SK-N-SH (cell line): Measurements from ENCODE around the gene TEK.

Source experiments
- CTCF ChIP-seq: fragments of 200-600 bp; sonication (generic); IDR thresholded peaks from 2 replicates; pipeline ENCODE4 v1.6.1; 2017; ENCODE audit warnings: antibody characterized with exemption, mild to moderate bottlenecking, moderate library complexity
- EP300 ChIP-seq, 2 experiments: IDR thresholded peaks; 2 replicates each; pipeline versions ENCODE4 v1.4.0 to v1.6.1; 2012; ENCODE audit warnings: borderline replicate concordance in 1 of 2, low read depth in 1 of 2, low read length in 1 of 2
- EZH2phosphoT487 ChIP-seq: fragments of 200-600 bp; sonication (generic); IDR thresholded peaks from 2 replicates; pipeline ENCODE4 v1.6.1; 2017; ENCODE audit warnings: low read depth, mixed run types, mild to moderate bottlenecking, antibody characterized with exemption, moderate library complexity, borderline replicate concordance
- GABPA ChIP-seq: IDR thresholded peaks from 2 replicates; pipeline ENCODE4 v1.4.0; 2012; ENCODE audit warnings: low read depth, mild to moderate bottlenecking
- JUND ChIP-seq: IDR thresholded peaks from 2 replicates; pipeline ENCODE4 v1.4.0; 2012
- MXI1 ChIP-seq: IDR thresholded peaks from 2 replicates; pipeline ENCODE4 v1.6.1; 2012; ENCODE audit warnings: mild to moderate bottlenecking, low read depth, low read length, improper control_type of control experiment
- POLR2AphosphoS5 ChIP-seq: IDR thresholded peaks from 2 replicates; pipeline ENCODE4 v1.6.1; 2012; ENCODE audit warnings: low read depth, low read length
- RAD21 ChIP-seq: IDR thresholded peaks from 2 replicates; pipeline ENCODE4 v1.6.1; 2012; ENCODE audit warnings: mild to moderate bottlenecking, low read length
- TAF1 ChIP-seq: IDR thresholded peaks from 2 replicates; pipeline ENCODE4 v1.6.1; 2012; ENCODE audit warnings: low read depth, mild to moderate bottlenecking, low read length, moderate library complexity, borderline replicate concordance
- TF ChIP-seq, protein P1 (sequence below): IDR thresholded peaks from 2 replicates; pipeline ENCODE4 v1.6.1; 2012; ENCODE audit warnings: mild to moderate bottlenecking, low read depth, low read length, moderate library complexity
- TF ChIP-seq, protein P2 (sequence below): IDR thresholded peaks from 2 replicates; pipeline ENCODE4 v1.4.0; 2012; ENCODE audit warnings: low read depth, borderline replicate concordance
- TF ChIP-seq, protein P3 (sequence below): fragments of 150-350 bp; IDR thresholded peaks from 2 replicates; pipeline ENCODE4 v1.6.1; 2017; ENCODE audit warnings: antibody characterized with exemption, low read length, low read depth, borderline replicate concordance

DNA sequence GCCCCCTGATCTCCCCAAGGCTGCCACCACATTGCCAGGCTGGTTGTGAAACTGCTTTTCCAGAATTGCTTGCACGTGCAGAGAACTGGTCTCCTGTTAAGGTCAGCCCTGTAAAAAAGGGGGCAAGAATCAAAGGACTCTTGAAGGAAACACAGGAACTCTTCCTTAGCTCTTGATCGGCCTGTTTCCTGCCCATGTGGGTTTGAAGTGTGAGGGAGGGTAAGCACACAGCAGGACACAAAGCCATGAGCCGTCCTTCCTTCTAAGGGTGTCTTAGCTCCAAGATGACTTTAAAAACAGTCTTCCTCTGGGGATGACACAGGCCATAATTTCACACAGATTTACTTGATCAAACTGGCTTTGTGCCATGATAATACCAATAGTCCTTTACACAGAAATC is 36.1 kb downstream of the TEK start:
- TF ChIP-seq CTCF (no peak), TAF1 (no peak), EP300 (IDR thresholded peaks at IDR 0.05; ENCODE audit: borderline replicate concordance in 1 of 2, low read depth in 1 of 2, low read length in 1 of 2) (no peak), RAD21 (no peak), JUND (no peak), GABPA (no peak), EZH2phosphoT487 (no peak), POLR2AphosphoS5 (no peak), MXI1 (no peak)
- TF ChIP-seq, protein P1, sequence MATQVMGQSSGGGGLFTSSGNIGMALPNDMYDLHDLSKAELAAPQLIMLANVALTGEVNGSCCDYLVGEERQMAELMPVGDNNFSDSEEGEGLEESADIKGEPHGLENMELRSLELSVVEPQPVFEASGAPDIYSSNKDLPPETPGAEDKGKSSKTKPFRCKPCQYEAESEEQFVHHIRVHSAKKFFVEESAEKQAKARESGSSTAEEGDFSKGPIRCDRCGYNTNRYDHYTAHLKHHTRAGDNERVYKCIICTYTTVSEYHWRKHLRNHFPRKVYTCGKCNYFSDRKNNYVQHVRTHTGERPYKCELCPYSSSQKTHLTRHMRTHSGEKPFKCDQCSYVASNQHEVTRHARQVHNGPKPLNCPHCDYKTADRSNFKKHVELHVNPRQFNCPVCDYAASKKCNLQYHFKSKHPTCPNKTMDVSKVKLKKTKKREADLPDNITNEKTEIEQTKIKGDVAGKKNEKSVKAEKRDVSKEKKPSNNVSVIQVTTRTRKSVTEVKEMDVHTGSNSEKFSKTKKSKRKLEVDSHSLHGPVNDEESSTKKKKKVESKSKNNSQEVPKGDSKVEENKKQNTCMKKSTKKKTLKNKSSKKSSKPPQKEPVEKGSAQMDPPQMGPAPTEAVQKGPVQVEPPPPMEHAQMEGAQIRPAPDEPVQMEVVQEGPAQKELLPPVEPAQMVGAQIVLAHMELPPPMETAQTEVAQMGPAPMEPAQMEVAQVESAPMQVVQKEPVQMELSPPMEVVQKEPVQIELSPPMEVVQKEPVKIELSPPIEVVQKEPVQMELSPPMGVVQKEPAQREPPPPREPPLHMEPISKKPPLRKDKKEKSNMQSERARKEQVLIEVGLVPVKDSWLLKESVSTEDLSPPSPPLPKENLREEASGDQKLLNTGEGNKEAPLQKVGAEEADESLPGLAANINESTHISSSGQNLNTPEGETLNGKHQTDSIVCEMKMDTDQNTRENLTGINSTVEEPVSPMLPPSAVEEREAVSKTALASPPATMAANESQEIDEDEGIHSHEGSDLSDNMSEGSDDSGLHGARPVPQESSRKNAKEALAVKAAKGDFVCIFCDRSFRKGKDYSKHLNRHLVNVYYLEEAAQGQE, result no peak
- TF ChIP-seq, protein P2, sequence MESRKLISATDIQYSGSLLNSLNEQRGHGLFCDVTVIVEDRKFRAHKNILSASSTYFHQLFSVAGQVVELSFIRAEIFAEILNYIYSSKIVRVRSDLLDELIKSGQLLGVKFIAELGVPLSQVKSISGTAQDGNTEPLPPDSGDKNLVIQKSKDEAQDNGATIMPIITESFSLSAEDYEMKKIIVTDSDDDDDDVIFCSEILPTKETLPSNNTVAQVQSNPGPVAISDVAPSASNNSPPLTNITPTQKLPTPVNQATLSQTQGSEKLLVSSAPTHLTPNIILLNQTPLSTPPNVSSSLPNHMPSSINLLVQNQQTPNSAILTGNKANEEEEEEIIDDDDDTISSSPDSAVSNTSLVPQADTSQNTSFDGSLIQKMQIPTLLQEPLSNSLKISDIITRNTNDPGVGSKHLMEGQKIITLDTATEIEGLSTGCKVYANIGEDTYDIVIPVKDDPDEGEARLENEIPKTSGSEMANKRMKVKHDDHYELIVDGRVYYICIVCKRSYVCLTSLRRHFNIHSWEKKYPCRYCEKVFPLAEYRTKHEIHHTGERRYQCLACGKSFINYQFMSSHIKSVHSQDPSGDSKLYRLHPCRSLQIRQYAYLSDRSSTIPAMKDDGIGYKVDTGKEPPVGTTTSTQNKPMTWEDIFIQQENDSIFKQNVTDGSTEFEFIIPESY, result no peak
- TF ChIP-seq, protein P3, sequence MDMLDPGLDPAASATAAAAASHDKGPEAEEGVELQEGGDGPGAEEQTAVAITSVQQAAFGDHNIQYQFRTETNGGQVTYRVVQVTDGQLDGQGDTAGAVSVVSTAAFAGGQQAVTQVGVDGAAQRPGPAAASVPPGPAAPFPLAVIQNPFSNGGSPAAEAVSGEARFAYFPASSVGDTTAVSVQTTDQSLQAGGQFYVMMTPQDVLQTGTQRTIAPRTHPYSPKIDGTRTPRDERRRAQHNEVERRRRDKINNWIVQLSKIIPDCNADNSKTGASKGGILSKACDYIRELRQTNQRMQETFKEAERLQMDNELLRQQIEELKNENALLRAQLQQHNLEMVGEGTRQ, result no peak
